ENCODE measurements around the gene CLTRN. TPM values are rescaled to one million over a fixed set of nuclear protein-coding genes. Genes with fewer than 3 reads are reported as not detected.

The CLTRN gene
- total RNA-seq, 1 experiment from 2014 or later = 1.8 TPM

DNA sequence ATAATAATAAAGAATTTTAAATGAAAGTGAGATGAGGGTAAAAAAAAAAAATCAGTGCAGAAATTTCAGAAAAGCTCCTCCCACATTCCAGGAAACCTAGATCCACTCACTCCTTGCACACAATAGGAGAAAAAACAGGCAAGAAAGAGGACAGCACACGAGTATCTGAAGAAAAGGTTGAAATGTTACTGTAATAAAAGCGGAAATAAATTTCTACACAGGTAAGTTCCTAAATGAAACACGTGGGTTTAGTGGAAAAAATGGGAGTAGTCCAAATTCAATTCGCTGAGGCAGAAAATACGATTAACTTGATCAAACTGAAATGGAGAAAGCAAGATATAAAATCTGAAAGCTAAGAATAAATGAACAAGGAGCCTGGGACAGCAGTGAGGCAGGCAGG, 61.8 kb downstream of the CLTRN start:
- Histone ChIP-seq H2BK20ac (ENCODE audit: low read depth, low read length, poor library complexity, severe bottlenecking) (no peak overlapping the region), H2AK5ac (ENCODE audit: insufficient read length, low read length) (no peak overlapping the region), H3K79me1 (ENCODE audit: insufficient read depth, low read depth, low read length, poor library complexity, severe bottlenecking) (no peaks in the 10 kb centered on the region), H4K91ac (ENCODE audit: insufficient read length, low read depth, low read length) (no peak overlapping the region), H2BK120ac (ENCODE audit: low read depth, low read length, poor library complexity, severe bottlenecking) (no peak overlapping the region), H2BK12ac (ENCODE audit: insufficient read length, low read depth, low read length) (no peak overlapping the region), H3K4ac (ENCODE audit: low read depth, low read length) (no peak overlapping the region), H3K14ac (ENCODE audit: insufficient read depth, low read length) (no peak overlapping the region), H4K8ac (replicated peaks; ENCODE audit: insufficient read length, low read depth, low read length) (no peak overlapping the region), H3K4me2 (ENCODE audit: insufficient read depth, insufficient read length, low read length) (no peak overlapping the region), H3K56ac (ENCODE audit: insufficient read length, low read depth, low read length) (no peak overlapping the region), H3K18ac (ENCODE audit: insufficient read length, low read depth, low read length) (no peak overlapping the region), H3K79me2 (ENCODE audit: insufficient read depth, low read length) (no peaks in the 10 kb centered on the region), H3K27me3 (ENCODE audit: insufficient read depth, low read length) (no peaks in the 10 kb centered on the region), H3K27ac (ENCODE audit: insufficient read length, low read depth, low read length) (no peak overlapping the region), H4K5ac (ENCODE audit: insufficient read length, low read depth, low read length) (no peak overlapping the region), H3K9ac (ENCODE audit: extremely low read depth, insufficient read length, low read length) (no peak overlapping the region), H3K4me1 (ENCODE audit: insufficient read depth, low read length) (no peaks in the 10 kb centered on the region; the same call in 1 of the 2 replicates), H3K23ac (ENCODE audit: insufficient read length, low read depth, low read length) (no peak overlapping the region), H3K9me3 (ENCODE audit: control insufficient read depth, low read depth, low read length) (no peaks in the 10 kb centered on the region), H2AFZ (ENCODE audit: low read length) (no peak overlapping the region), H4K20me1 (ENCODE audit: control insufficient read depth, insufficient read depth, insufficient read length) (no peaks in the 10 kb centered on the region), H2BK15ac (ENCODE audit: low read depth, low read length) (no peak overlapping the region), H2BK5ac (ENCODE audit: insufficient read length, low read length) (no peak overlapping the region), H3T11ph (ENCODE audit: low read length) (no peak overlapping the region), H3K23me2 (ENCODE audit: insufficient read length, low read depth, low read length, poor library complexity, severe bottlenecking) (no peaks in the 10 kb centered on the region)
- H3K4me3 Mint-ChIP-seq = no peak overlapping the region
- H3K27ac Mint-ChIP-seq = no peak overlapping the region
- H3K9me3 Mint-ChIP-seq = no peaks in the 10 kb centered on the region
- H3K4me1 Mint-ChIP-seq = peaks cover 3 to 6% of the 10 kb centered on the region in 2 experiments; a peak in 2 of 4 replicates
- no peaks in the 10 kb centered on the region for H3K27me3 Mint-ChIP-seq (ENCODE audit: low read depth)
- H3K36me3 Mint-ChIP-seq (ENCODE audit: insufficient read depth in 1 of 3, low read depth in 3 of 3) = no peaks in the 10 kb centered on the region
- TF ChIP-seq, protein P1, sequence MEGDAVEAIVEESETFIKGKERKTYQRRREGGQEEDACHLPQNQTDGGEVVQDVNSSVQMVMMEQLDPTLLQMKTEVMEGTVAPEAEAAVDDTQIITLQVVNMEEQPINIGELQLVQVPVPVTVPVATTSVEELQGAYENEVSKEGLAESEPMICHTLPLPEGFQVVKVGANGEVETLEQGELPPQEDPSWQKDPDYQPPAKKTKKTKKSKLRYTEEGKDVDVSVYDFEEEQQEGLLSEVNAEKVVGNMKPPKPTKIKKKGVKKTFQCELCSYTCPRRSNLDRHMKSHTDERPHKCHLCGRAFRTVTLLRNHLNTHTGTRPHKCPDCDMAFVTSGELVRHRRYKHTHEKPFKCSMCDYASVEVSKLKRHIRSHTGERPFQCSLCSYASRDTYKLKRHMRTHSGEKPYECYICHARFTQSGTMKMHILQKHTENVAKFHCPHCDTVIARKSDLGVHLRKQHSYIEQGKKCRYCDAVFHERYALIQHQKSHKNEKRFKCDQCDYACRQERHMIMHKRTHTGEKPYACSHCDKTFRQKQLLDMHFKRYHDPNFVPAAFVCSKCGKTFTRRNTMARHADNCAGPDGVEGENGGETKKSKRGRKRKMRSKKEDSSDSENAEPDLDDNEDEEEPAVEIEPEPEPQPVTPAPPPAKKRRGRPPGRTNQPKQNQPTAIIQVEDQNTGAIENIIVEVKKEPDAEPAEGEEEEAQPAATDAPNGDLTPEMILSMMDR (conservative IDR thresholded peaks at IDR 0.05) = no peak
- no CpG with 5 or more reads among the region's 5 CpGs for WGBS (ENCODE audit: extremely low coverage, insufficient read length, low lambda C conversion rate)
- no peak for DNase-seq

Data from H9 (cell line).